ES-I3 (cell line): ENCODE measurements around the gene MFAP5.

ENCODE experiments used
- H3K36me3 ChIP-seq: 2 replicates; pipeline ENCODE4 v1.6.1; 2013; ENCODE audit warnings: mild to moderate bottlenecking, low read length, control low read depth, moderate library complexity; ENCODE audit not compliant: insufficient read depth
- H3K4me1 ChIP-seq: 2 replicates; pipeline ENCODE4 v1.6.1; 2013; ENCODE audit warnings: mild to moderate bottlenecking, control low read depth, low read length; ENCODE audit not compliant: insufficient read depth
- H3K9ac ChIP-seq: 2 replicates; pipeline ENCODE4 v1.6.1; 2013; ENCODE audit warnings: low read depth, mild to moderate bottlenecking, low read length, moderate library complexity
- H3K9me3 ChIP-seq: 2 replicates; pipeline ENCODE4 v1.6.1; 2013; ENCODE audit warnings: mild to moderate bottlenecking, low read length, moderate library complexity; ENCODE audit not compliant: control insufficient read depth, insufficient read depth

The MFAP5 gene

DNA sequence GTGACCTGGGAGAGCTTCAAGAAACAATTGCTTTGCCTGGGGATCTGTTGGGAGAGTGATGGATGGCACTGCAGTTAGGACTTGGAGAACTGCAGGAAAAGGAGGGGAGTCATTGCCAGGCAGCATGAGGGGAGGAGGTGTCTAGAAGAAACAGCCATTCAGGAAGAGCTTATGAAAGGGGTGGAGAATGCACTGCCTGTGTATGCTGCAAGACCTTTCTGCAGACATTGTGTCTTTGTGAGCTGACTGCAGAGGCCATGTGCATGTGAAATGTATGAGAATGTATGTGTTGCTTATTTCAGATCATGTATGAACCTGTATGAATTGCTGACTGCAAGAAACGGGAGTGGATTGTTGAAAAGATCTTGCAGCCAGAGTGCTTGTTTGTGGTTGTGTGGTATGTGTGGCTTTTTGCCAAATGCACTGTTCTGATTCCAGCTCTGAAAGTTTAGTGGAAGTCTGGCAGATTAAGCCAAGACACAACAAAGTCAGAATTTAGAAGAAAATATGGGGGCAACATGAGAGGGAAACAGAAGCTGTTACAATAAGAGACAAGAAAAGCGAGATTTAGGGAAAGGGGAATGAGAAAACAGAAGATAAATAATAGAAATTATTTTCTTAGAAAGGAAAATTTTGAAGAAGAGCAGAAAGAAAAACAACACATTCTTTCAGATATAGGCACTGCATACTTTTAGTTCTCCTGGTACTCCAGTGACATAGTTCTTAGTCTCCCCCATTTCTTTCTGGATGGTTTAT is 25.4 kb upstream of the MFAP5 start:
- H3K9me3 ChIP-seq = no peaks in the 10 kb centered on the region
- H3K36me3 ChIP-seq = no peaks in the 10 kb centered on the region
- no peak overlapping the region for H3K9ac ChIP-seq
- peaks cover 43% of the 10 kb centered on the region for H3K4me1 ChIP-seq

DNA sequence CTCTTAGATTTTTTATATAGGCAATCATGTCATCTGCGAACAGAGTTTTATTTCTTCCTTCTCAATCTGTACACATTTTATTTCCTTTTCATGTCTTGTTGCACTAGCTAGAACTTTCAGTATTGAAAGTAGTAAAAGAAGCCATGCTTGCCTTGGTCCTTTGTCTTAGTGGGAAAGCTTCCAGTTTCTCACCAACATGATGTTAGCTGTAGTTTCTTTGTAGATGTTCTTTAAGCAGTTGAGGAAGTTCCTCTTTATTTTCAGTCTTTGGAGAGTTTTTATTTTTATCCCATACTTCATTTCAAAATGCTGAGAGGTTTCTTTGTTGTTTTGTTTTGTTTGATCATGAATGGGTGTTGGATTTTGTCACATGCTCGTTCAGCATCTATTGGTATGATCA is 22.4 kb upstream of the MFAP5 start:
- Histone ChIP-seq H3K4me1 (peaks cover 31% of the 10 kb centered on the region), H3K36me3 (no peaks in the 10 kb centered on the region)

DNA sequence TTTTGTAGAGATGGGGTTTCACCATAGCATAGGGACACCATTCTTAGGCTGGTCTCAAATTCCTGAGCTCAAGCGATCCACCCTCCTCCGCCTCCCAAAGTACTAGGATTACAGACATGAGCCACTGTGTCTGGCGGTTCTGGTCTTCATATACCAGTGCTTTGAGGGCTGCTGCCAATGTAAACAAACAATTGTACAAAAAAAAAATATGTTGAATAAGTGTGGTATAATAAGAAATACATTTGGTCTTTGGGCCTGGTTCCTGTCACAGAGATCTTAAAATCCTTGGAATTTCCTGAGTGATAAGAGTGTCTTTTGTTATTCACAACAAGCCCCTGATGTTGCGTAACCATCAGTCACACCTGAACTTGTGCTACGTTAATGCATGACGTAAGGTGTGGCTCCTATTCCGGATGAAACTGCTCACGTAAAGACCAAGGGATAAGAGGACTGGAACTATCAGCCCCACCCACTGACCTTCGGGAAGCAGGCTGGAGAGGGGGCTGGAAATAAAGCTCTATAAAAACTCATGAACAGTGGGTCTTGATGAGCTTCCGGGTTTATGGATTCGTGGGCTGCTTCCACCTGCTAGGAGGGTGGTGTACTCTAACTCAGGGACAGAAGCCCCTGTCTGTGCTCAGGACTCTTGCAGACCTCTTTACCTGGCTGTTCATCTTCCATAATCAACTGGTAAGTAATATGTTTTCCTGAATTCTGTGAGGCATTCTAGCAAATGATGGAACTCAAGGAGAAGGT is 18.7 kb upstream of the MFAP5 start:
- Histone ChIP-seq H3K9ac (peak overlapping the region; percentile 33), H3K4me1 (peaks cover 6% of the 10 kb centered on the region; the same call in 1 of the 2 replicates), H3K9me3 (no peaks in the 10 kb centered on the region), H3K36me3 (no peaks in the 10 kb centered on the region)

More for the DNA sequence above, 22.4 kb upstream of the MFAP5 start:
- Histone ChIP-seq H3K9me3 (no peaks in the 10 kb centered on the region), H3K9ac (no peak overlapping the region)

DNA sequence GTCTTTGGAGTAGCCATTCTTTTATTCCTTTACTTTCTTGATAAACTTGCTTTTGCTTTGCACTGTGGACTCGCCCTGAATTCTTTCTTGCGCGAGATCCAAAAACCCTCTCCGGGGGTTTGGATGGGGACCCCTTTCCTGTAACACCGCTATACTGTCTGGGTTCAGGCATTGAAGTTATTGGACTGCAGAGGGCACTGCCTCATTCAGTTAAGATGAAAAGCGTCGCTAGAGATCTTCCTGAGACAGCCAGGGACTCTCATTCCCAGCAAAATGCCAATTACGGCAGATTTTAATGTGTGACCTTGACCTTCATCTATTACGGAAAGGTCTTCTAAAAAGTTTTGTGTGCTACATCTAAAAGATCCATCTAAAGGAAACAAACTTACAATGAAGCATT is 17.9 kb upstream of the MFAP5 start:
- no peaks in the 10 kb centered on the region for H3K36me3 ChIP-seq

DNA sequence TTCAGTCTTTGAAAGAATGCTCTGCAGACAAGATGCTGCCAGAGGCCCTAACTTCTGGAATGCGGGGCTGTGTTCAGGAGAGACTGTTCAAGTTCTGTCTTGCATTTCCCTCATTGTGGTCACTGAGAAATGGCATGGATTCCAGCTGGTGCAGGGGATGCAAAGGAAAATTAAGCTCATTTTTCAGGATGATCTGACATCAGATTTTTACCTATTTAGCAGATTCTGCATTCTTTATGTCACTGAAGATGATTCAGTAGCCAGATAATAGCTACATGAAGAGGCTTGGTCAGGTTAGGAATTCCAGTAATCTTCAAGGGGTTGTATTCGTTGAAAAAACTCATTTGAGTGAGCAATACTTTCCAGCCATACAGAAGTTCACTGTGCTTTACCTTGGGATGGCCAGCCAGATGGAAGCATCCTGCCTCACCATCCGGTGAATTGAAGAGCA is 16.1 kb upstream of the MFAP5 start:
- H3K9ac ChIP-seq = no peak overlapping the region
- H3K36me3 ChIP-seq = no peaks in the 10 kb centered on the region
- no peaks in the 10 kb centered on the region for H3K9me3 ChIP-seq
- peaks cover 6% of the 10 kb centered on the region; the same call in 1 of the 2 replicates for H3K4me1 ChIP-seq

More for the DNA sequence above, 17.9 kb upstream of the MFAP5 start:
- no peak overlapping the region for H3K9ac ChIP-seq
- H3K4me1 ChIP-seq = peaks cover 6% of the 10 kb centered on the region; the same call in 1 of the 2 replicates
- H3K9me3 ChIP-seq = no peaks in the 10 kb centered on the region

DNA sequence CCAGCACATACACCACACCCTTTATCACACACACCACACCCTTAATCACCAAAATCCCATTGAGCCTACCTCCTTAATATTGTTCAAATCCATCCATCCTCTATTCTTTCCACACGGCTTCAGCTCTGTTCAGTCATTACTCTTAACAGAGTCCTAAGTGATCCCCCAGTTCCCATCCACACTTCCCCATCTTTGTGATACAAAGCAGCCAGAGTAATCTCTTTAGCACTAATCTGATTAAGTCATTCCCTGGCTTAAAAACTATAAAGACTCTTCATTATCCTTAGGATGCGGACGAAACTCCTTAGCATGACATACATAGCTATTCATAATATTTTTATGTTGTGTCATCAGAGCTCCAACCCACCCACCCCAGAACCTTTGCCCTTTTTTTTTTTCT is 14.7 kb upstream of the MFAP5 start:
- Histone ChIP-seq H3K36me3 (no peaks in the 10 kb centered on the region), H3K9me3 (no peaks in the 10 kb centered on the region), H3K4me1 (peaks cover 6% of the 10 kb centered on the region; the same call in 1 of the 2 replicates), H3K9ac (no peak overlapping the region)

DNA sequence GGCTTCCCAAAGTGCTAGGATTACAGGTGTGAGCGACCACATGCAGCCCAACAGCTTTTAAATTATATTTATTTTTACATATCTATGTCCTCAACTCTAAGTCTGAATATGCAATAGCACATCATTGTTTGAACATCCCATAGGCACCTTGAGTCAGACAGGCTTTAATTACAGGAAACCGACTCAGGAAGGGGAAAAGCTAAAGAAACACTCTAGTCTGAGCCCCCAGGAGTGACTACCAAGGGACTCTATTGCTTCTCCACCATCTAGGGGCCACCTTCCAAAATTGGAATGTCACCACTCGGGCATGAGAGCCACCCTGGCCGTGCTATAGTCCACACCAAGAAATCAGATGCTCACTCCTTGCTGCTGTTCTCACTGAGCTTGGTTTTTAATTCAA is 14.0 kb upstream of the MFAP5 start:
- no peaks in the 10 kb centered on the region for H3K36me3 ChIP-seq
- peaks cover 6% of the 10 kb centered on the region; the same call in 1 of the 2 replicates for H3K4me1 ChIP-seq
- H3K9ac ChIP-seq = no peak overlapping the region
- H3K9me3 ChIP-seq = no peaks in the 10 kb centered on the region

DNA sequence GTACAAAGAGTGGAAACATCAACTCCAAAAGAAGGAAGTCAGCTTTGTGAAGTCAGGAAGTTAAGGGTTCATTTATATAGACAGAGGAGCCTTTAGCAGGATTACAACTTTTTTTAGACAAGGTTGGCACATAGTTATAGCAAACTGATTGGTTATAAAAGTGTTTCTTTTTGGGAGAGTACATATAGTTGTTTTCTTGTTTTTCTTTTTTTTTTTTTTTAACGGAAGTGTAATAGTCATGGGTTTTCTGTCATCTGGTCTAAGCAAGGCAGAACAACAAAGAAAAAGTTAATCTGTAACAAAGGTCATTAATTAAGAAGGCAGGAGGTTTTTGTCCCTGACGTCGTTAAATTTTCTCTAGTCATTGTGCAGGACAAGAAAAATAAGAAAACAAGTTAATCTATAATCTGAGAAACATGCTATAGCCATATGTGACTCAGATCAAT is 13.0 kb upstream of the MFAP5 start:
- Histone ChIP-seq H3K36me3 (no peaks in the 10 kb centered on the region), H3K9ac (no peak overlapping the region), H3K9me3 (no peaks in the 10 kb centered on the region), H3K4me1 (peaks cover 2% of the 10 kb centered on the region; the same call in 1 of the 2 replicates)

DNA sequence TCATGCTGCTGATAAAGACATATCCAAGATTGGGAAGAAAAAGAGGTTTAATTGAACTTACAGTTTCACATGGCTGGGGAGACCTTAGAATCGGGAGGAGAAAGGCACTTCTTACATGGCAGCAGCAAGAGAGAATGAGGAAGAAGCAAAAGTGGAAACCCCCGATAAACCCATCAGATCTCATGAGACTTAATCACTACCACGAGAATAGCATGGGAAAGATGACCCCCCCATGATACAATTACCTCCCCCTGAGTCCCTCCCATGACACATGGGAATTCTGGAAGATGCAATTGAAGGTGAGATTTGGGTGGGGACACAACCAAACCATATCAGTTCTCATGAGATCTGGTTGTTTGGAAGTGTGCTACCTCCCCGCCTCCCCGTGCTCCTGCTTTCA is 9.8 kb upstream of the MFAP5 start:
- no peak overlapping the region for H3K9ac ChIP-seq
- no peaks in the 10 kb centered on the region for H3K9me3 ChIP-seq
- no peaks in the 10 kb centered on the region for H3K4me1 ChIP-seq

DNA sequence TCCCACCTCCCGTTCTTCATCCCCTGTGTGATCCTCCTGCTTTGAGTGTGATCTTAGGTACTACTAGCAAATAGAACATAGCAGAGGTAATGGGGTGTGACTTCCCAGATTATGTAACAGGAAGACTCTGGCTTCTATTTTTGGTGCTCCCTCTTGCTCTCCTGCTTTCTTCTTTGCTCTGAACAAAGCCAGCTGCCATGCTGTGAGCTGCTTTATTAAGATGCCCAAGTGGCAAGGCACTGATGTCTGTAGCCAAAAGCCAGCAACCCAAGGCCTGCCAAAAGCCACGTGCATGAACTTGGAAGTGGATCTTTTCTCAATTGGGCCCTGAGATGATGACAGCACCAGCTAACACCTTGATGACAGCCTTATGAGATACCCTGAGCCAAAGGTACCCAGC is 5.8 kb upstream of the MFAP5 start:
- no peaks in the 10 kb centered on the region for H3K9me3 ChIP-seq
- H3K9ac ChIP-seq = no peak overlapping the region
- no peaks in the 10 kb centered on the region for H3K36me3 ChIP-seq
- no peaks in the 10 kb centered on the region for H3K4me1 ChIP-seq

More for the DNA sequence above, 9.8 kb upstream of the MFAP5 start:
- H3K36me3 ChIP-seq = no peaks in the 10 kb centered on the region

DNA sequence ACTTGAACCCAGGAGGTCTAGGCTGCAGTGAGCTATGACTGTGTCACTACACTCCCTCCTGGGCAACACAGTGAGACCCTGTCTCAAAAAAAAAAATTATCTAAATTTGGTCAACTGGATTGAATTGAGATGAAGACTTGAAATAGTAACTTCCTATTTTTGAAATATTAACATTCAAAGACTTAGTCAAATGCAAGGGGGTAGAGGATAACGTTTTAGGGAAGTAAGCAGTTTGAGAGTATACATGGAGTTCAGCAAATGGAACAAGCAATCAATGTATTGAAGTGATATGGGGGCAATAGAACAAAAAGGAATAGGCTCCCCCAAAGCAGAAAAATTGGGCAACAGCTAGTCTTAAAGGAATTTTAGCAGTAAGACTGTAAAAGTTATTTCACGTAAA is 4.6 kb upstream of the MFAP5 start:
- Histone ChIP-seq H3K9me3 (no peaks in the 10 kb centered on the region), H3K36me3 (no peaks in the 10 kb centered on the region), H3K9ac (no peak overlapping the region), H3K4me1 (0 out of 2 replicates have a peak, but pooled peaks cover 2% of the 10 kb centered on the region)

DNA sequence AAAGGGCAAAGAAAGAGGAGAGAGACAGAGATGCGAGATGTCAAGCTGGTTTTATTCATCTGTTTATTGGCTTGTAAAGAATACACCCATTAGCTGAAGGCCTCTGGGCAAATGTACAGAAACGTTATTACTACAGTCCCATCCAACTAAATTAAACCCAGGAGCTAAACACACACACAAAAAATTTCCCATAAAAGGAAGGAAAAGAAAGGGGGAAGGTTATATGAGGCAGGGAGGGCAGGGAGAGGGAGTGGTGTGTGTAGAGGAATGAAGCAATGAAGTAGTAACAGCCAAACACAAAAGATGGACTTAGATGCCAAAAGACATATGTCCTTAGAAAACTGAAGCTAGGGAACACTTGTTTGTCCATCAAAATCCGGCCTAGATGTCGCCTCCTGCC is 3.1 kb upstream of the MFAP5 start:
- Histone ChIP-seq H3K9ac (no peak overlapping the region), H3K4me1 (0 out of 2 replicates have a peak, but pooled peaks cover 8% of the 10 kb centered on the region), H3K9me3 (no peaks in the 10 kb centered on the region), H3K36me3 (no peaks in the 10 kb centered on the region)

DNA sequence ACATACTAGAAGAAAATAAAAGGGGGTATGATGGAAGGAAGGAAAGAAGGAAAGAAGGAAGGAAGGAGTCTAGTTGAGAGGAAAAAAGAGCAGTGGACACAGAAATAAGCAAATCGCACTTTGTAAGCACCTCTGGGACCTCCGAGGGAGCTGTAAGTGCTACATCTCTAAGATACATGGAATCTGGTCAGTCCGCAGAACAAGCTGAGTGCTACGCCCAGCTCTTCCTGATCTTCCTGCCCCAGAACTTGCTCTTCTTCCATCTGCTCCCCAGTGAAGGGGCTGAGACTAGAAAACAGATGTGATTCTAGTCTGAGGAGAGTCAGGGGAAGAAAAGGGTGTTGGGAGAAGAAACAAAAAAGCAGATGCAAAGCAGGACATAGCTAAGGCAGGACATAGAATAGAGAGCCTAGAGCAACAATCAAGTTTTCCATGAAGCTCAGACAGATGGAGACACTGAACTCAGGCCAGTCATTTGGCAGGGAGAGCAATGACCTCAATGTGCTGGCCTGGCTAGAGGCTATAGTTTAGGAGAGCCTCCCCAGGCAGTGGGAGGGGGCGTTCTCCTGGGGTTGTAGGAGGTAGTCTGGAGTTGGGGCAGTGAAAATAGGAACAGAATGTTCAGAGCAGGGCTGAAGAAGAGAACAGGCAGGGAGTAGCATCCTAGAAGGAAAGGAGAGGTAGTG is 1.7 kb upstream of the MFAP5 start:
- H3K9ac ChIP-seq = no peak overlapping the region
- no peaks in the 10 kb centered on the region for H3K36me3 ChIP-seq
- 0 out of 2 replicates have a peak, but pooled peaks cover 8% of the 10 kb centered on the region for H3K4me1 ChIP-seq
- no peaks in the 10 kb centered on the region for H3K9me3 ChIP-seq

DNA sequence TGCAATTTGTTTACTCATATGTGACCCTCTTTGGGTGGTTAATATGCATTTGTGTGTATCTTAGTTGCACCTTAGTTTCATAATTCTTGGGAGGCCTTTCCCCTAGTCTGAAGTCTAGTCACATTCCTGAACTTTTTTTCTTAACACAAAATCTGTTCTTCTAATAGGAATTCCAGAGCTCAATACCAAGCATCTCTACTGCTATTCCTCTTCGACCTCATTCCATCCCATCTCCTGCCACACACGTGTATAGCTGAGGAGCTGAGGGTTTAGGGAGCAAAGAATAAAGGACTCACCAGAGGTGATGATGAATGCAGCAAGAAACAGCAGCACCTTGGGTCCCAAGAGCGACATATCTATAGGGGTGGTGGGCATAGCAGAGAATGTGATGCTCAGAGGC is 875 bp downstream of the MFAP5 start:
- Histone ChIP-seq H3K9ac (0 out of 2 replicates have a peak overlapping the region, but pooled peaks have one; percentile 8), H3K4me1 (peaks cover 21% of the 10 kb centered on the region; the same call in 1 of the 2 replicates), H3K36me3 (no peaks in the 10 kb centered on the region), H3K9me3 (no peaks in the 10 kb centered on the region)
